CD14-positive monocyte (primary cell): Measurements from ENCODE around the gene NOCT. TPM values are rescaled to one million over a fixed set of nuclear protein-coding genes. Genes with fewer than 3 reads are reported as not detected.

Experiments
- DNase-seq, 3 donors: peaks; one replicate each; pipeline ENCODE4 v3.0.0-alpha.2; 2011 to 2022
- H2AFZ ChIP-seq: 2 replicates; pipeline ENCODE4 v1.6.0; 2012; ENCODE audit warnings: mild to moderate bottlenecking, low read depth, low read length, inconsistent platforms; ENCODE audit not compliant: insufficient read depth, poor library complexity, severe bottlenecking
- H3K27ac ChIP-seq, 2 donors: 1 replicate in 1 of 2; 2 replicates in 1 of 2; pipeline ENCODE4 v1.5.1; 2012 to 2013; ENCODE audit warnings: low read length in 2 of 2, control low read depth in 1 of 2, inconsistent platforms in 1 of 2, low read depth in 1 of 2, mild to moderate bottlenecking in 1 of 2
- H3K27me3 ChIP-seq, 2 donors: one replicate each; pipeline versions ENCODE4 v1.6.0 to v1.6.1; 2011 to 2013; ENCODE audit warnings: low read length in 2 of 2; ENCODE audit not compliant: control insufficient read depth in 2 of 2, insufficient read depth in 2 of 2
- H3K36me3 ChIP-seq, 2 donors: replicated peaks in 1 of 2; 1 replicate in 1 of 2; 2 replicates in 1 of 2; pipeline versions ENCODE4 v1.5.1 to v1.6.1; 2012 to 2013; ENCODE audit warnings: low read length in 2 of 2, control low read depth in 1 of 2, inconsistent platforms in 1 of 2, mild to moderate bottlenecking in 1 of 2; ENCODE audit not compliant: insufficient read depth in 2 of 2, control insufficient read depth in 1 of 2
- H3K4me1 ChIP-seq, 2 donors: 1 replicate in 1 of 2; 2 replicates in 1 of 2; pipeline versions ENCODE4 v1.5.1 to v1.6.1; 2012 to 2013; ENCODE audit warnings: low read length in 2 of 2, control low read depth in 1 of 2, inconsistent platforms in 1 of 2, mild to moderate bottlenecking in 1 of 2, moderate library complexity in 1 of 2; ENCODE audit not compliant: insufficient read depth in 2 of 2, control insufficient read depth in 1 of 2
- H3K4me2 ChIP-seq: replicated peaks from 2 replicates; pipeline ENCODE3; 2012; ENCODE audit warnings: low read length, moderate library complexity, mild to moderate bottlenecking; ENCODE audit not compliant: poor library complexity, severe bottlenecking; ENCODE audit errors: extremely low read depth
- H3K4me3 ChIP-seq, 3 experiments: fragments of 200-600 bp in 1 of 3; sonication (generic) in 1 of 3; replicated peaks in 1 of 3; 1 replicate in 2 of 3; 2 replicates in 1 of 3; pipeline ENCODE4 v1.5.1; 2011 to 2013; ENCODE audit warnings: low read length in 3 of 3, mild to moderate bottlenecking in 3 of 3, control low read depth in 2 of 3, low read depth in 2 of 3, inconsistent platforms in 1 of 3, moderate library complexity in 1 of 3
- H3K79me2 ChIP-seq: 2 replicates; pipeline ENCODE4 v1.6.0; 2012; ENCODE audit warnings: mild to moderate bottlenecking, control low read depth, inconsistent platforms, low read length, moderate library complexity; ENCODE audit not compliant: insufficient read depth
- H3K9ac ChIP-seq: 2 replicates; pipeline ENCODE4 v1.6.0; 2017; ENCODE audit warnings: low read length, mild to moderate bottlenecking; ENCODE audit not compliant: insufficient read depth, poor library complexity, severe bottlenecking
- H3K9me3 ChIP-seq, 2 donors: replicated peaks in 1 of 2; 1 replicate in 1 of 2; 2 replicates in 1 of 2; pipeline versions ENCODE4 v1.5.1 to v1.6.1; 2012 to 2013; ENCODE audit warnings: low read length in 2 of 2, control low read depth in 1 of 2; ENCODE audit not compliant: control insufficient read depth in 1 of 2, insufficient read depth in 1 of 2
- H4K20me1 ChIP-seq: 2 replicates; pipeline ENCODE4 v1.6.0; 2012; ENCODE audit warnings: mild to moderate bottlenecking, low read length, control low read depth, moderate library complexity; ENCODE audit not compliant: insufficient read depth
- H3K27ac Mint-ChIP-seq, 7 donors: one replicate each; pipeline ENCODE4 v1.8.0; 2020; ENCODE audit warnings: mild to moderate bottlenecking in 7 of 7, mixed read lengths in 7 of 7, moderate library complexity in 6 of 7, inconsistent platforms in 2 of 7
- H3K27me3 Mint-ChIP-seq, 3 donors: one replicate each; pipeline ENCODE4 v1.8.0; 2021 to 2022; ENCODE audit warnings: low read depth in 3 of 3, mild to moderate bottlenecking in 3 of 3, mixed read lengths in 3 of 3, moderate library complexity in 3 of 3, inconsistent platforms in 1 of 3
- H3K36me3 Mint-ChIP-seq, 2 donors: one replicate each; pipeline ENCODE4 v1.8.0; 2020; ENCODE audit warnings: mixed read lengths in 2 of 2, inconsistent platforms in 1 of 2, mild to moderate bottlenecking in 1 of 2
- H3K4me1 Mint-ChIP-seq: one replicate; pipeline ENCODE4 v1.8.0; 2020; ENCODE audit warnings: mild to moderate bottlenecking, mixed read lengths
- H3K4me3 Mint-ChIP-seq, 2 donors: one replicate each; pipeline ENCODE4 v1.8.0; 2020; ENCODE audit warnings: mild to moderate bottlenecking in 2 of 2, mixed read lengths in 2 of 2, moderate library complexity in 1 of 2
- H3K9me3 Mint-ChIP-seq, 7 donors: one replicate each; pipeline ENCODE4 v1.8.0; 2020 to 2022; ENCODE audit warnings: mixed read lengths in 7 of 7, mild to moderate bottlenecking in 6 of 7, moderate library complexity in 6 of 7, inconsistent platforms in 2 of 7
- CTCF ChIP-seq: fragments of 200-600 bp; IDR thresholded peaks from one replicate; pipeline ENCODE4 v1.8.0; 2022; ENCODE audit warnings: antibody characterized with exemption, mild to moderate bottlenecking
- WGBS: methylation state at CpG from one replicate; pipeline ENCODE4 v1.1.5; 2013; ENCODE audit warnings: missing lambda C conversion rate; ENCODE audit not compliant: insufficient coverage; 5-methylcytosine and 5-hydroxymethylcytosine counted together
- intact Hi-C, 2 donors: fragments of 100-400 bp; cut with micrococcal nuclease; formaldehyde crosslinking; loops; one replicate each; pipeline versions ENCODE4 v1.15.0 to v1.15.1; 2023
- polyA plus RNA-seq, 3 donors: library from polyadenylated mRNA; depleted of rRNA in 1 of 3; unstranded in 2 of 3; stranded (reverse) in 1 of 3; fragments of 300-500 nt in 2 of 3; fragments of >200 nt in 1 of 3; fragmentation: Illumina TruSeq in 2 of 3; gene quantifications; 1 replicate in 2 of 3; 2 replicates in 1 of 3; pipeline ENCODE4 v1.2.3, GENCODE V29; 2012 to 2021

NOCT gene
- polyA plus RNA-seq, 3 donors = 0.54 to 31.5 (median 0.89) TPM

GRCh38 chr4:139017861-139018260 lies 2.3 kb downstream of the NOCT start:
- Histone ChIP-seq H3K4me1 (peaks cover 51 to 74% of the 10 kb centered on the region in 2 donors), H3K79me2 (peaks cover 85% of the 10 kb centered on the region), H3K4me2 (peak overlapping the region; percentile 80), H3K36me3 (no peaks in the 10 kb centered on the region), H3K27me3 (no peaks in the 10 kb centered on the region), H3K4me3 (peak overlapping the region in 1 of 3 experiments; percentile 86), H3K27ac (peak overlapping the region; percentile 23 to 40), H4K20me1 (peaks cover 58% of the 10 kb centered on the region), H3K9me3 (no peaks in the 10 kb centered on the region), H3K9ac (no peak overlapping the region), H2AFZ (no peak overlapping the region)
- WGBS = no CpG with 5 or more reads among the region's 3 CpGs
- H3K4me3 Mint-ChIP-seq = peak overlapping the region in 1 of 2 donors; percentile 95
- H3K27me3 Mint-ChIP-seq = no peaks in the 10 kb centered on the region
- no peaks in the 10 kb centered on the region for H3K9me3 Mint-ChIP-seq
- H3K4me1 Mint-ChIP-seq = peaks cover 63% of the 10 kb centered on the region
- DNase-seq = peak in 1 of 3 donors; percentile 33
- TF ChIP-seq CTCF = no peak
- intact Hi-C loops = loop anchor here (5.0 to 10.0 kb wide), 5 partner anchors 36 to 1077 kb away; no protein-coding TSS in a partner anchor
- H3K36me3 Mint-ChIP-seq = peaks cover 2 to 9% of the 10 kb centered on the region in 2 donors
- H3K27ac Mint-ChIP-seq = peak overlapping the region in 6 of 7 donors; percentile 9 to 98 (median 56)

- Mint-ChIP-seq H3K4me3 (peak overlapping the region; percentile 37 to 95), H3K4me1 (peaks cover 63% of the 10 kb centered on the region)
- H3K4me1 ChIP-seq = peaks cover 51 to 74% of the 10 kb centered on the region in 2 donors
Observed at GRCh38 chr4:139018501-139018900, 2.9 kb downstream of the NOCT start.

More at GRCh38 chr4:139018501-139018900, 2.9 kb downstream of the NOCT start:
- DNase-seq = no peak
- intact Hi-C loops = loop anchor here (5.0 to 10.0 kb wide), 5 partner anchors 36 to 1076 kb away; no protein-coding TSS in a partner anchor
- Histone ChIP-seq H3K36me3 (peaks cover 0 to 3% of the 10 kb centered on the region in 2 donors), H3K4me3 (peak overlapping the region in 1 of 3 experiments; percentile 86), H3K4me2 (peak overlapping the region; percentile 80), H3K79me2 (peaks cover 91% of the 10 kb centered on the region), H2AFZ (no peak overlapping the region), H3K27me3 (no peaks in the 10 kb centered on the region), H4K20me1 (peaks cover 64% of the 10 kb centered on the region), H3K9me3 (no peaks in the 10 kb centered on the region), H3K27ac (peak overlapping the region in 1 of 2 donors; percentile 23), H3K9ac (no peak overlapping the region)
- Mint-ChIP-seq H3K36me3 (peaks cover 2 to 14% of the 10 kb centered on the region in 2 donors), H3K27ac (peak overlapping the region in 6 of 7 donors; percentile 39 to 98 (median 66)), H3K27me3 (no peaks in the 10 kb centered on the region), H3K9me3 (no peaks in the 10 kb centered on the region)
- no peak for TF ChIP-seq CTCF
